ENCODE data around the gene HAUS3. TPM values are rescaled to one million over a fixed set of nuclear protein-coding genes. Genes with fewer than 3 reads are reported as not detected.

HAUS3 gene
- total and polyA plus RNA-seq, 2 of the 8 experiments (the other 6 are each of a cell fraction or from before 2014, with no cell fraction given) = 3.2 to 14.8 TPM

DNA sequence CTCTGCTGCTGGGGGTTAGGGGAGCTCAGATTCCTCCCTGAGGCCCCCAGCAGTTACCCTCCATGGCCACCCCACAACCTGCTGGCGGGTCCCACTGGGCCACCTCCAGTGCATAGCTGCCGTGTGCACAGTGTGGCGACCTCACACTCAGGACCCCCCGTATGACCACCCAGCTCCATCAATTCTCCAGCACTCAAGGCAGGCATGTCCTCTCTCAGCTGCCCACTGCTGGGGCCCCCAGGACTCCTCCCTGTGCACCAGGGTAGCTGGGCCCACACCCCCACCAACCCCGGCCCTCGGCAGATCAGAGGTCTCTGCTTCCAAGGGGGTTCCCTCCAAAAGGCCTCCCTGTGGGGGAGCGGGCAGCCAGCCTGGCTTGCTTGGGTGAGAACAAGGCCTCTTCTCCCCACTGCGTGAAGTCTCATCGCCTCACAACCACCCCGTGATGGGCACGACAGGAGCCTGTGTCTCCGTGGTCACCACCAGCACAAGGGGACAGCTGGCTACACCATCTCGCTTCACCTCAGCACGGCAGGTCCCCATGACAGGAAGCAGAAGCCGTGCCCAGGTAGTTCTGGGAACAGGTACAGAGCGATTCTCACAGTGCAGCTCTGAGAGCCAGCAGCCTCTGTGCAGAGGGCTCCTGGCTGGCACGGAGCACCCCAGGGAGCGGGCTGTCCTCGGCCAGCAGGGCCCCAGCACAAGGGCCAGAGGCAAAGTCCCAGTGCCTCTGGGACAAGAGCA is 4.6 kb upstream of the HAUS3 start (continued):
- TF ChIP-seq, protein P1, sequence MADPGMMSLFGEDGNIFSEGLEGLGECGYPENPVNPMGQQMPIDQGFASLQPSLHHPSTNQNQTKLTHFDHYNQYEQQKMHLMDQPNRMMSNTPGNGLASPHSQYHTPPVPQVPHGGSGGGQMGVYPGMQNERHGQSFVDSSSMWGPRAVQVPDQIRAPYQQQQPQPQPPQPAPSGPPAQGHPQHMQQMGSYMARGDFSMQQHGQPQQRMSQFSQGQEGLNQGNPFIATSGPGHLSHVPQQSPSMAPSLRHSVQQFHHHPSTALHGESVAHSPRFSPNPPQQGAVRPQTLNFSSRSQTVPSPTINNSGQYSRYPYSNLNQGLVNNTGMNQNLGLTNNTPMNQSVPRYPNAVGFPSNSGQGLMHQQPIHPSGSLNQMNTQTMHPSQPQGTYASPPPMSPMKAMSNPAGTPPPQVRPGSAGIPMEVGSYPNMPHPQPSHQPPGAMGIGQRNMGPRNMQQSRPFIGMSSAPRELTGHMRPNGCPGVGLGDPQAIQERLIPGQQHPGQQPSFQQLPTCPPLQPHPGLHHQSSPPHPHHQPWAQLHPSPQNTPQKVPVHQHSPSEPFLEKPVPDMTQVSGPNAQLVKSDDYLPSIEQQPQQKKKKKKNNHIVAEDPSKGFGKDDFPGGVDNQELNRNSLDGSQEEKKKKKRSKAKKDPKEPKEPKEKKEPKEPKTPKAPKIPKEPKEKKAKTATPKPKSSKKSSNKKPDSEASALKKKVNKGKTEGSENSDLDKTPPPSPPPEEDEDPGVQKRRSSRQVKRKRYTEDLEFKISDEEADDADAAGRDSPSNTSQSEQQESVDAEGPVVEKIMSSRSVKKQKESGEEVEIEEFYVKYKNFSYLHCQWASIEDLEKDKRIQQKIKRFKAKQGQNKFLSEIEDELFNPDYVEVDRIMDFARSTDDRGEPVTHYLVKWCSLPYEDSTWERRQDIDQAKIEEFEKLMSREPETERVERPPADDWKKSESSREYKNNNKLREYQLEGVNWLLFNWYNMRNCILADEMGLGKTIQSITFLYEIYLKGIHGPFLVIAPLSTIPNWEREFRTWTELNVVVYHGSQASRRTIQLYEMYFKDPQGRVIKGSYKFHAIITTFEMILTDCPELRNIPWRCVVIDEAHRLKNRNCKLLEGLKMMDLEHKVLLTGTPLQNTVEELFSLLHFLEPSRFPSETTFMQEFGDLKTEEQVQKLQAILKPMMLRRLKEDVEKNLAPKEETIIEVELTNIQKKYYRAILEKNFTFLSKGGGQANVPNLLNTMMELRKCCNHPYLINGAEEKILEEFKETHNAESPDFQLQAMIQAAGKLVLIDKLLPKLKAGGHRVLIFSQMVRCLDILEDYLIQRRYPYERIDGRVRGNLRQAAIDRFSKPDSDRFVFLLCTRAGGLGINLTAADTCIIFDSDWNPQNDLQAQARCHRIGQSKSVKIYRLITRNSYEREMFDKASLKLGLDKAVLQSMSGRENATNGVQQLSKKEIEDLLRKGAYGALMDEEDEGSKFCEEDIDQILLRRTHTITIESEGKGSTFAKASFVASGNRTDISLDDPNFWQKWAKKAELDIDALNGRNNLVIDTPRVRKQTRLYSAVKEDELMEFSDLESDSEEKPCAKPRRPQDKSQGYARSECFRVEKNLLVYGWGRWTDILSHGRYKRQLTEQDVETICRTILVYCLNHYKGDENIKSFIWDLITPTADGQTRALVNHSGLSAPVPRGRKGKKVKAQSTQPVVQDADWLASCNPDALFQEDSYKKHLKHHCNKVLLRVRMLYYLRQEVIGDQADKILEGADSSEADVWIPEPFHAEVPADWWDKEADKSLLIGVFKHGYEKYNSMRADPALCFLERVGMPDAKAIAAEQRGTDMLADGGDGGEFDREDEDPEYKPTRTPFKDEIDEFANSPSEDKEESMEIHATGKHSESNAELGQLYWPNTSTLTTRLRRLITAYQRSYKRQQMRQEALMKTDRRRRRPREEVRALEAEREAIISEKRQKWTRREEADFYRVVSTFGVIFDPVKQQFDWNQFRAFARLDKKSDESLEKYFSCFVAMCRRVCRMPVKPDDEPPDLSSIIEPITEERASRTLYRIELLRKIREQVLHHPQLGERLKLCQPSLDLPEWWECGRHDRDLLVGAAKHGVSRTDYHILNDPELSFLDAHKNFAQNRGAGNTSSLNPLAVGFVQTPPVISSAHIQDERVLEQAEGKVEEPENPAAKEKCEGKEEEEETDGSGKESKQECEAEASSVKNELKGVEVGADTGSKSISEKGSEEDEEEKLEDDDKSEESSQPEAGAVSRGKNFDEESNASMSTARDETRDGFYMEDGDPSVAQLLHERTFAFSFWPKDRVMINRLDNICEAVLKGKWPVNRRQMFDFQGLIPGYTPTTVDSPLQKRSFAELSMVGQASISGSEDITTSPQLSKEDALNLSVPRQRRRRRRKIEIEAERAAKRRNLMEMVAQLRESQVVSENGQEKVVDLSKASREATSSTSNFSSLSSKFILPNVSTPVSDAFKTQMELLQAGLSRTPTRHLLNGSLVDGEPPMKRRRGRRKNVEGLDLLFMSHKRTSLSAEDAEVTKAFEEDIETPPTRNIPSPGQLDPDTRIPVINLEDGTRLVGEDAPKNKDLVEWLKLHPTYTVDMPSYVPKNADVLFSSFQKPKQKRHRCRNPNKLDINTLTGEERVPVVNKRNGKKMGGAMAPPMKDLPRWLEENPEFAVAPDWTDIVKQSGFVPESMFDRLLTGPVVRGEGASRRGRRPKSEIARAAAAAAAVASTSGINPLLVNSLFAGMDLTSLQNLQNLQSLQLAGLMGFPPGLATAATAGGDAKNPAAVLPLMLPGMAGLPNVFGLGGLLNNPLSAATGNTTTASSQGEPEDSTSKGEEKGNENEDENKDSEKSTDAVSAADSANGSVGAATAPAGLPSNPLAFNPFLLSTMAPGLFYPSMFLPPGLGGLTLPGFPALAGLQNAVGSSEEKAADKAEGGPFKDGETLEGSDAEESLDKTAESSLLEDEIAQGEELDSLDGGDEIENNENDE (IDR thresholded peaks at IDR 0.05; ENCODE audit: insufficient replicate concordance, low read length) = no peak
- TF ChIP-seq POLR2AphosphoS5 (IDR thresholded peaks at IDR 0.05; ENCODE audit: low read depth, low read length) (no peak), EZH2 (IDR thresholded peaks at IDR 0.05; ENCODE audit: low read depth, low read length, severe bottlenecking) (no peak), EP300 (IDR thresholded peaks at IDR 0.05; ENCODE audit: borderline replicate concordance in 1 of 2, low read depth in 2 of 2, low read length in 2 of 2) (no peak), POU5F1 (IDR thresholded peaks at IDR 0.05; ENCODE audit: low read depth, low read length) (no peak), CREB1 (IDR thresholded peaks at IDR 0.05) (no peak), SIRT6 (IDR thresholded peaks at IDR 0.05; ENCODE audit: low read length) (no peak), BACH1 (IDR thresholded peaks at IDR 0.05; ENCODE audit: low read length) (no peak), SUZ12 (IDR thresholded peaks at IDR 0.05; ENCODE audit: low read length) (no peak)
- TF ChIP-seq, protein P2, sequence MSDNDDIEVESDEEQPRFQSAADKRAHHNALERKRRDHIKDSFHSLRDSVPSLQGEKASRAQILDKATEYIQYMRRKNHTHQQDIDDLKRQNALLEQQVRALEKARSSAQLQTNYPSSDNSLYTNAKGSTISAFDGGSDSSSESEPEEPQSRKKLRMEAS (IDR thresholded peaks at IDR 0.05) = no peak
